ENCODE measurements around the gene FAM13B. TPM values are rescaled to one million over a fixed set of nuclear protein-coding genes. Genes with fewer than 3 reads are reported as not detected.

Gene FAM13B
- total and polyA plus RNA-seq, 9 of the 15 experiments (the other 6 are each of a cell fraction or from before 2014, with no cell fraction given): 2.3 to 21.6 (median 14.1) TPM

GRCh38 chr5:138029944-138030343 is 2.9 kb downstream of the FAM13B start (continued):
- no peak for TF ChIP-seq MBD2 (IDR thresholded peaks at IDR 0.05; ENCODE audit: borderline replicate concordance, low read depth)
- no peak for TF ChIP-seq CREB1 (IDR thresholded peaks at IDR 0.05)
- no peak for TF ChIP-seq CREB1 (CRISPR knock-in tag; IDR thresholded peaks at IDR 0.05)
- no peak for TF ChIP-seq SRF (CRISPR knock-in tag; IDR thresholded peaks at IDR 0.05)
- TF ChIP-seq YY1 (IDR thresholded peaks at IDR 0.05; ENCODE audit: borderline replicate concordance in 1 of 3, control insufficient read depth in 1 of 3, extremely low read depth in 1 of 3, insufficient read depth in 3 of 3, insufficient read length in 1 of 3, insufficient replicate concordance in 2 of 3, low read depth in 1 of 3, low read length in 2 of 3): no peak
- no peak for TF ChIP-seq ZNF175 (CRISPR knock-in tag; IDR thresholded peaks at IDR 0.05; ENCODE audit: low read depth)
- TF ChIP-seq FOXA3 (CRISPR knock-in tag; conservative IDR thresholded peaks at IDR 0.05 in 1 of 2, IDR thresholded peaks at IDR 0.05 in 1 of 2): no peak
- no peak for TF ChIP-seq TCF15 (CRISPR knock-in tag; IDR thresholded peaks at IDR 0.05)

GRCh38 chr5:138029501-138029900 is 3.4 kb downstream of the FAM13B start:
- in situ Hi-C loops (cut with MboI) (no loop called here), intact Hi-C loops (cut with micrococcal nuclease) (no loop called here)
- peaks cover 13% of the 10 kb centered on the region for H4K20me1 ChIP-seq (replicated peaks; ENCODE audit: control insufficient read depth, insufficient read depth, low read length)
- H3K27ac ChIP-seq (ENCODE audit: extremely low read depth, low read depth, low read length): no peak overlapping the region
- peaks cover 12 to 20% of the 10 kb centered on the region in 2 experiments; a peak in 4 of 5 replicates for H3K4me1 ChIP-seq (replicated peaks in 1 of 2; ENCODE audit: control insufficient read depth in 2 of 2, insufficient read depth in 2 of 2, low read length in 2 of 2)
- TF ChIP-seq GTF3C2 (IDR thresholded peaks at IDR 0.05; ENCODE audit: borderline replicate concordance, extremely low read depth, insufficient read length) (no peak), MLLT1 (IDR thresholded peaks at IDR 0.05) (no peak), DNMT1 (IDR thresholded peaks at IDR 0.05) (no peak), NR4A1 (CRISPR knock-in tag; IDR thresholded peaks at IDR 0.05) (no peak), NR4A1 (tag; IDR thresholded peaks at IDR 0.05) (no peak), NFXL1 (CRISPR knock-in tag; IDR thresholded peaks at IDR 0.05) (no peak), ZNF175 (CRISPR knock-in tag; IDR thresholded peaks at IDR 0.05; ENCODE audit: low read depth) (no peak)
- ChIA-PET CTCF (ENCODE audit: low intra/inter-chr PET ratio) (no interaction called here), POLR2A (interaction anchor here (0.5 to 1.4 kb wide), 4 partner anchors 8 to 140 kb away, joined by 3 to 5 read pairs (median 4); partner anchors contain the start of gene PKD2L2)
- BruUV-seq (replicated peaks): no TSS peak
- H3K4me3 ChIP-seq: no peak overlapping the region
- ATAC-seq: no peak
- H3K27me3 ChIP-seq (ENCODE audit: control insufficient read depth in 2 of 2, insufficient read depth in 2 of 2, low read length in 2 of 2): no peaks in the 10 kb centered on the region
- no peak for FAIRE-seq
- no peak overlapping the region for H3K4me2 ChIP-seq (ENCODE audit: insufficient read depth, low read length)
- H3K9me3 ChIP-seq (replicated peaks; ENCODE audit: control insufficient read depth, insufficient read depth, low read depth, low read length): no peaks in the 10 kb centered on the region
- no peak overlapping the region for H3K9ac ChIP-seq (ENCODE audit: insufficient read depth in 1 of 2, low read depth in 2 of 2, low read length in 2 of 2)
- H3K79me2 ChIP-seq (ENCODE audit: control insufficient read depth, insufficient read depth, low read length): peaks cover 83% of the 10 kb centered on the region
- WGBS (ENCODE audit: insufficient coverage, low coverage, missing lambda C conversion rate): 46% methylated on average over 2 of the region's 2 CpGs
- H3K9me1 ChIP-seq (ENCODE audit: control insufficient read depth, insufficient read depth, low read length): no peaks in the 10 kb centered on the region
- DNase-seq (ENCODE audit: extremely low read depth in 1 of 4, low spot score in 3 of 4): no peak
- peaks cover 17% of the 10 kb centered on the region; the same call in 2 of the 3 replicates for H3K36me3 ChIP-seq (ENCODE audit: control insufficient read depth, insufficient read depth, low read length)
- no peak overlapping the region for H2AFZ ChIP-seq (ENCODE audit: low read depth, low read length)
